Anterior cingulate cortex (tissue), 58 donors: ENCODE results near the gene CTSV.
"Not testable (repeated sequence)": the region's sequence is repeated elsewhere in the genome, so short reads cannot be mapped to it uniquely, and the experiment has no call there.

ENCODE experiments used
- DNase-seq, 58 donors: peaks; one replicate each; lab custom pipeline; 2025; lab: John Stamatoyannopoulos, UW

Gene CTSV

DNA sequence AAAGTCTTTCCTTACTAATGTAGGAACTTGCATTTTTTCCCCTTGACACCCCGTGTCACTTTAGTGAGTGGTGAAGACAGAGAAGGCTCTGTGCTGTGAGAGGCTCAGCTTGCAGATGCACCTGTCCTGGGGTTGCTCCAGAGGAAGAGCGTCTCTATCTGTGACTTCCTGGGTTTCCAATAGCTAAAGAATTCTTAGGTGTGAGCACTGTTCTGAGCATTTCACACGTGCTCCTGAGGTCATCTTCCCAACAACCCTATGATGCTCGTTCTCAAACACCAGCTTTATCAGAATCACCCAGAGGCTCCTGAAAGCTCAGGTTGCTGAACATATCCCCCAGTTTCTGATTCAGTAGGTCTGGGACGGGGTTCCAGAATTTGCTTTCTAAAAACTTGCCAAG, 6.4 kb upstream of the CTSV start:
- no peak for DNase-seq

DNA sequence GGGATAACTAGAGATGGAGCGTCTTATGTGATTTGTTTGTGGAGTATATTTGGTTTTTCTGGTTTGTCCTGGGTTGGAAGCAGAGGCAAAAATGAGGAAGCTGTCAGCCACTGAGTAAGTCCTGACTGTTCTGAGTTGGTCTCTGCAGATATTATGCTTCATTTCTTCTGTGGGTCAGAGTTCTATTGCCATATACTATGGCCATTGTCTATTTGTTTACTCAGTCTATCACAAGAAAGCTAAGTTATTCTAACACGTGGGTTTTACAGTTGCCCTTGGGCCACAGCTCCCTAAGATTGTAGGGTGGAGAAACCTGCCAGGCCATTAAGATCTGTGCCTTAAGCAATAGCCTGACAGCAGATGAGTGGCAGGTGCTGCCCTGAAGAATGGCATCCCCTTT, 3.0 kb upstream of the CTSV start:
- no peak for DNase-seq

DNA sequence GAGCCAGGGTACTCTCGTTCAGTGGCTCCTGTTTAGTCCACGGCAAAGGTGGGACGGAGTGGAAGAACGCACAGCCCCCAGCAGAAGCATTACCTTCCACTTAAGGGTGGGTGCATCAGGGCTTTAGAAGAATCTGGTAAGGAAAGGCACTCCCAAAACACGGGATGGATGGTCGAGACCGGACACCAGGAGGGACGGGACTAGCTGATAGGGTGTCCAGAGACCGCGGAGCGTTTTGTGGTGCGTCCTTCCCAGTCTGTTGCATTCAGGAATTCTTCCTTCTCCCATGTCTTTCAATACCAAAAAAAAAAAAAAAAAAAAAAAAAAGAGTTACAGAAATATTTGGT, 545 bp upstream of the CTSV start:
- no peak for DNase-seq

DNA sequence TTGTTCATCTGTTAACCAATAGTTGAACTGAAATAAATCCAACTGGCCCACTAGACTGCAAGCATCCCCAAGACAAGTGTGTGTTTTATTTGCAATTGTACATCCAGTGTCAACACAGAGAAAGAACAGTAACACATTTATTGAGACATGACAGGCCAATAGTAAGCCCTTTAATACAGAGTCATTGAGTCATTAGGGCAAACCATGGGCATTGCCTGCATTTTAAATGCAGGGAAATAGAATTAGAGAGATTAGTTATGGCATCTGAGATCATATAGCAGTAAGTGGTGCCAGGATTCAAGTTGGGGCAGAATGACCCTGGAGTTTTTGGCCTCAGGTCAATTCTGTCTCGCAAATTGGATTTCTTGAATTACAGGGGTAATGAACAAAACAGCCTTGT, 15.4 kb downstream of the CTSV start:
- not testable (repeated sequence) for DNase-seq

DNA sequence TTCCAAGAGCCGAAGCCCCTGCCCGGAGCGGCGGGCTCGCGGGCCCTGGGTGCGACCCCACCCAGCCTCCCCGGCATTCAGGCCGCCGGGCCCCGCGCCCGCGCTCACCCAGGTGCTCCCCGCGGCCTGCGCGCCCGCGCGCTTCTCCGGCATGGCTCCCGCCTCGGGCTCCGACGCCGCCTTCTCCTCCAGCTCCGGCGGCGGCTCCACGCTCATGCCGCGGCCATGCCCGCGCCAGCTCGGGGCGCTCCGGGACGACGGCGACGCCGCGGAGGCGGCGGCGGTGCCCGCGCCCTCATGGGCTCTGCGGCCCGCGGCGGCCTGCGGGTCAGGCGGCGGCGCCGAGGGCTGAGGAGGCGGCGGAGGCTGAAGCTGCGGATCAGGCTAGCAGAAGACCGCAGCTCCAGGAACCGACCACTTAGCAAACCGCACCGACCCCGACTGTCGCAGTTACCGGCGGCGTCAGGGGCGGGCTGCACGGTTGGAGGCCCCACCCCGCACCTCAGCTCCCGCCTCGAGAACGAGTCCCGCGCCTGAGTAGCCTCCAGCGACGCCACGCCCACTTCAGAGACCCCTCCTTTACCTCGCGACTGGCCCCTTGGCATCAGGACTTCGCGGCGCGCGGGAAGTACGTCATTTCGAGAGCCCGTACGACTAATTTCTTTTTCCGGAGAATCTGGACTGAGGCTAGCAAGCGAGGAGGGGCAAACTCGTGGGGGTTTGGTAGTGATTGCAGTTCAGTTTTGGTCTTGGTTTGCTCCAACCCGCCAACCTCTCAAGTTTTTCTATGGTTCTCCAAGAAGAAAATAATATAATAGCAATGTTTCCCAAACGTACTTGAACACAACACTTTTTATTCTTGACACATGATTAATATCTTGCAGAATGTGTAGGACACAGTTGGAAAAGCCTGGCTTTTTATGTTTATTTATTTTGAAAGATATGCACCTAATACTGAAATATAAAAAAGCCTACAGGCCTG, 25.5 kb downstream of the CTSV start:
- DNase-seq: peak; percentile 13 to 90 (median 72)

DNA sequence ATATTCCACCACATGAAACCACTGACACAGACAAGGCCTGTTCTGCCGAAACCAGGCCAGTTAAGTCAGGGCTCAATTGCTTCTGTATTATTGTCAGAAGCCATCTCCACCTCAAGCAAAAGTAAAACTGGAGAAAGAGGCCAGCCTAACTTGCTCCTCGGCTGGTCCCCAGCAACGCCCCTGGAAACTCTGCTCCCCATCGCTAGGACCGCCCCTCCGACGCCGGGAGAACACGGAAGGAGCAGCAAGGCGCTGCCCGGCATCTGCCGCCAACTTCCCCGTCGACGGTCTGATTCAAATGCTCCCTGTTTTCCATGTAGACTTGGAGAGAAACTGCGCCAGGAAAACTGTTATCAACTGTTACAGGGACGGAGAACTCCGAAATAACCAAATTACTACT, 26.3 kb downstream of the CTSV start:
- peak in 1 of 58 donors; percentile 3 for DNase-seq

DNA sequence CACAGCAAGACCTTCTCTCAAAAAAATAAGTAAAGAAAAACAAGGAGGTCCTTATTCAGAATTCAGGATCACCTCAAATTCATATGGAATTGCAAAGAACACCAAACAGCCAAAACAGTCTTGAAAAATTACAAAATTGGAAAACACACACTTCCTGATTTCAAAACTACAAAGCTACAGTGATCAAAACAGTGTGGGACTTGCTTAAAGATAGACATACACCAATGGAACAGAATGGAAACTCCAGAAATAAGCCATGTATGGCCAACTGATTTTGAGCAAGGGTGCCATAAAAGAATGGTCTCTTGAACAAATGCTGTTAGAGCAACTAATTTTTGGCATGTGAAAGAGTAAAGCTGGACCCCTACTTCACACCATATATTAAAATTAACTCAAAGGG, 36.7 kb downstream of the CTSV start:
- DNase-seq: not testable (repeated sequence)

DNA sequence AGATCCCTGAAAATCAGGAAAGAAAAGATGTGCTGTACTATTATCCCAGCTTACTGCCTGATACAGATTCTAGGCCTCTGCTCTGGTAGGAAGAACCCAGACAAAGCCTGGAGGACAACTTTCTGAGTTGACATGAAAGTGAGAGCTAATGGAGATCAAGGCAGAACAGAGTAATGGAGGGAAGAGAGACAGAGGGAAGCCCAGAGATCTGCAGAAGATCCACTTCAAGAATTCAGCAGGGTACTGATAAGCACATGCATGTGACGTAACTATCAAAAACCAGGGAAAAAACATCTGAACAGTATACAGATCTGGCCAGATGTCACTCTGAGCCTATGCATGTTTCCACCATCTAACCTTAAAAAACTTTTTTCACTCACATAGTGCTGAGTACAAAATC, 37.6 kb downstream of the CTSV start:
- DNase-seq: not testable (repeated sequence)

DNA sequence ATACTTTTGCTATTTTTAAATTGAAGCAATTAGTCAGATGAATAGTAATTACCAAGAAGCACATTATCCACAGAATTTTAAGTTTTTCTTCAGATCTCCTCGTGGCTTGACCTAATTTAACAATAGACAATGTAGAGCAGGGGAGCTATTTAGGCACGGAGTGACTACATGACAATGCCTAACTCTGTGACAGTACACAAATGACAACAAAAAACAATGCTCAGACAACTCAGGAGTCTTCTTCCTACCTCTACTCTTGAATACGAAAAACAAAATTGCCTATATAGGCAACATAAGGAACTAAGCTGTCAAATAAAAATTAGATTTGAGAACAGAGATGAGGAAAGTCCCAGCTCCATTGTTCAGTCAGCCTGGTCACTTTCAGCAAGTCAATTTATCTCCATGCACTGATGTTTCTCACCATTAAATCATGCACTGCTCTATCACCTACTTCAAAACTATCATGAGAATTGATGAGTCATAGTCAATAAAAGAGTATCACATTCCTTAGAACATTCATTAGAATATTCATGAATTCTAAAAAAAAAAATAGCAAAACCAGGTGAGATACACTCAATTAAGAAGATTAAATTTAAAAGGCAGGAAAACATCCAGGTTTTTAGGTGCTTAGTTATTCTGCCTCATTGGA, 38.7 kb downstream of the CTSV start:
- DNase-seq: not testable (repeated sequence)

DNA sequence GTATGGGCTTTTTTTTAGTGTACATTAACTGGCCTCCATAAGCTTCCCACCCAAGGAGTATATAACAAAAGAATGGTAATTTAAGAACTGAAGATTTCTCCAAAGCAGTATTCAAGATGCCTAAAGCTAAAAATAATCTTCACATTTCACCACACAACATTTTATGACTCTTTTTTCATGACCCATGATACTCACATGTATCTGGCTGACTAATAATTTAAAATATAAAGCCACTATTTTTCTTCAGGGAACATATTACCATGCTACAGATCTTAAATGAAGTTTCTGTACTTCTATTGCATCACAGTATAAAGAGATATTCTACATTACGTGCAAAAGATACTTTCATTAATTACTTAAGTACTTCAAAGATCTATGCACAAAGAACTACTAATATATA, 39.2 kb downstream of the CTSV start:
- DNase-seq: not testable (repeated sequence)

DNA sequence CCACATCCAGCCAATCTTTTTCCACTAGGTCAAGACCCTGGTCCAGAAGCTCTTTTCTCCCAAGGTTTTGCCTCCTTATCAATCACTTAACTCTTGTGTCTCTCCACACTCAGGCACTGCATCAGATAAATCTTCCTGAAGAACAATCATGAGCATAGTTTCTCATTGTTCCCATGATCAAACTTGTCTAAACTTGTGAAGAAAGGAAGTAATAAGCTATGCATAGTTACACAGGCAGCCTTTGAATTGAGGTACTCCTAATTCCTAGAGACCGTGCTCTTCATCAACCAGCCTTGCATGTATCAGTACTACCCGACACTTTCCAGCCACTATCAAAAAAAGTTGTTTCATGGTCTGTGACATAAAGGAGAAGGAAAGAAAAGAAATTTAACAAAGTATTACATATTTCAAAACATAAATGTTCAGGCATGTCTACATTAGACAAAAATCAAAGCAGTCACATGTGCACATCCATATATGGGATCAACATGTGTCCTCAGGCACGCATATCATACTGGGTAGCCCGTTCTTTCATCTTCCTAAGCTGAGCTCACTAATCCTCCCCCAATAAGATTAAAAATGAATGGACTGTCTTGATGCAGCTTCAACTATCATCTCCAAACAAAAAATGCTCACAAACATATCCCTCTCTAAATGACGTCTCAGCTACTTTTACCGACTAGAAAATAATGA, 41.8 kb downstream of the CTSV start:
- not testable (repeated sequence) for DNase-seq

DNA sequence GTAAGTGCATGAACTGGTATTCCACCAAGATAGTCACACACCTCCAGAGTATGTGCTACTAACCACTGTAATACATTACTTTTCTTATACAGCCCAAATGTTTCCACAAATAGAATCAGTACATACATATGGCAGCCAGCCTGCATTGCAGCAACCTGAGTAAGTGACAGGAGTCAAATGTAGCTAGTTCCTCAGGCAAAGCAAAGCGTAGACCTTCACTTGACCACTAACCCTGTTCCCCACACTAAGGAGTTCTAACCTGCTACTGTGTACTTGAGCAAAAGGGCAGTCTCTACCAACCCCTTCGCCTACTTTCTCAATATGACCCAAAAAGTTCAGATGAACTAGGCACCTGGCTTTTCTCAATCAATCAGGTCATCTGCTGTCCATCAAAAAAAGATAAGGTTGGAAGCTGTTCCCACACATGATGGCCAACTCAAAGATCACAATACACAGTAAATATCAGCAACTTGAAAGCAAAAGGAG, 44.4 kb downstream of the CTSV start:
- DNase-seq: not testable (repeated sequence)

DNA sequence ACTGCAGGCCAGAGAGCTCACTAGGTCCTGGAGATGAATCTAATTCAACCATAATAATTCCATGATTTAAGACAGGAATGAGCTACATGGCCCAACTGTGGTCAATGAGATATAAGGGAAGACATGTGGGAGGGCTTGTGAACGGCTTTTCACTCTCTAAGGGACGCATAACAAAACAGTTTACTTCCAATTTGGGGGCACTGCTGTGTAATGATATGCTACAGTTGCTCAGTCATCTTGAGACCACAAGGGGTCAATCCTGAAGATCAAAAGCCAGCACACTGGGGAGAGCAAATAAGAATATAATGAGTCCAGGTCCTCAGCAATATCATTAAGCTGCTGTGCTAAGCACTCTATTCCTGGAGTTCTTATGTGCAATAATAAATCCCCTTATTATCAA, 46.6 kb downstream of the CTSV start:
- not testable (repeated sequence) for DNase-seq

DNA sequence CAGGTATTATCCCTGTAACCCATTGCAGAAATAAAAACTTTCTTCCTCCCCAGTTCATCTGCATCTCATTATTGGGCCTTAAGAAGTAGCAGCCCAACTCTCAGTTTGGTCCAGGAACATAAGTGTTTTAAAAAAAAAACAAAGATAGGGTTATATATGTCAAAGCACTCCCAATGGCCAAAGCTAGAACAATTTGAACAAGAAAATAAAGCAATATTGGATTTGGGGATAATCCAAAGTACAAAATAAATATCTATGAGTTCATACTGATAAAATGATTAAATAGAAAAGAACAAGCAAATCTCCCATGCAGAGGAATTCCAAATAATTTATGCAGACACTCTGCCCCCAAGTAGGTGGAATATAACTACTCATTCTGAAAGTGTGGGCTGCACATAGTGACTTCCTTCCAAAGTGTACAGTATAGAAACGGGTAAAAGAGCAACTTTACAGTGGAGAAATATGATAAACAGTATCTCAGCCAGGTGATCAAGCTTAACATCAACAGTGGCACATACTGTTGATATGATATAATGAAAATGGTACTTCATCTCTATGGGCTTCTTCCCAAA, 49.1 kb downstream of the CTSV start:
- DNase-seq: not testable (repeated sequence)

DNA sequence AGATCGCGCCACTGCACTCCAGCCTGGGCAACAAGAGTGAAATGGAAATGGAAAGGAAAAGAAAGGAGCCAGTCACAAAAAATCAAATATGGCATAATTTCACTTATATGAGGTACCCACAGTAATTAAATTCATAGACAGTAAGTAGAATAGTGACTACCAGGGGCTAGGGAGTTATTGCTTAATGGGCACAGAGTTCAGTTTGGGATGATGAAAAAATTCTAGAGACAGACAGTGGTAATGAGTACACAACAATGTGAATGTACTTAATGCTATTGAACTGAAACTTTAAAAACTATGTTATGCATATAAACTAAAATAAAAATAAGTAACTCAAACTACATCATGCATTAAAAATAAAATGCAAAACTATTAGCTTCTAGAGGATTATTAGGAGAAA, 54.1 kb downstream of the CTSV start:
- not testable (repeated sequence) for DNase-seq

DNA sequence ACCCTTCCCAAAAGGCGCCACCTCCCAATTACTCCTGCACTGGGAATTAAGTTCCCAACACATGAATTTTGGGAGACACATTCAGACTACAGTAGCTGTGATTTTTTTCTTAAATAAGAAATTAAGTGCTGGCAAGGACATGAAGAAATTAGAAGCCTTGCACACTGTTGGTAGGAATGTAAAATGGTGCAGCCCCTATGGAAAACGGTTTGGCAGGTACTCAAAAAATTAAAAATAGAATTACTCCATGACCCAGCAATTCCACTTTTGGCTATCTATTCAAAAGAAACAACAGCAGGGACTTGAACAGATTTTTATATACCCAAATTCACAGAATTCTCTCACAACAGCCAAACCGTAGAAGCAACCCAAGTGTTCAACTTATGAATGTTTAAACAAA, 54.8 kb downstream of the CTSV start:
- DNase-seq: not testable (repeated sequence)

DNA sequence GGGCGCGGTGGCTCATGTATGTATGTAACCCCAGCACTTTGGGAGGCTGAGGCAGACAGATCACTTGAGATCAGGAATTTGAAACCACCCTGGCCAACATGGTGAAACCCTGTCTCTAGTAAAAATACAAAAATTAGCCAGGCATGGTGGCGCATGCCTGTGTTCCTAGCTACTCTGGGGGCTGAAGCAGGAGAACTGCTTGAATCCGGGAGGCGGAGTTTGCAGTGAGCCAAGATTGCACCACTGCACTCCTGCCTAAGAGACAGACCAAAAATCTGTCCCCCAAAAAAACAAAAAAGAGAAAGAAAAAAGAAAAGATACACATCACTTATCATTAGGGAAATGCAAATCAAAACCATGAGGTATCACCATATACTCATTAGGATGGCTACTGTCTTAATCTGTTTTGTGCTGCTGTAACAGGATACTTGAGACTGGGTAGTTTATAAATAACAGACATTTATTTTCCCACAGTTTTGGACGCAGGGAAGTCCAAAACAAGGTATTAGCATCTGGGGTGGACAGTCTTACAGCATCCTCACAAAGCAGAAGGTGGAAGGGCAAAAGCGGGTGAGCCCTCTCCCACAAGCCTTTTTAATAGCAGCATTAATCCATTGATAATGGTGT, 55.3 kb downstream of the CTSV start:
- DNase-seq: not testable (repeated sequence)
